Measurements from ENCODE around the gene DCLK1. TPM values are rescaled to one million over a fixed set of nuclear protein-coding genes. Genes with fewer than 3 reads are reported as not detected.

DCLK1 gene
- total RNA-seq, 1 donor from 2014 or later, result 6.4 TPM

DNA sequence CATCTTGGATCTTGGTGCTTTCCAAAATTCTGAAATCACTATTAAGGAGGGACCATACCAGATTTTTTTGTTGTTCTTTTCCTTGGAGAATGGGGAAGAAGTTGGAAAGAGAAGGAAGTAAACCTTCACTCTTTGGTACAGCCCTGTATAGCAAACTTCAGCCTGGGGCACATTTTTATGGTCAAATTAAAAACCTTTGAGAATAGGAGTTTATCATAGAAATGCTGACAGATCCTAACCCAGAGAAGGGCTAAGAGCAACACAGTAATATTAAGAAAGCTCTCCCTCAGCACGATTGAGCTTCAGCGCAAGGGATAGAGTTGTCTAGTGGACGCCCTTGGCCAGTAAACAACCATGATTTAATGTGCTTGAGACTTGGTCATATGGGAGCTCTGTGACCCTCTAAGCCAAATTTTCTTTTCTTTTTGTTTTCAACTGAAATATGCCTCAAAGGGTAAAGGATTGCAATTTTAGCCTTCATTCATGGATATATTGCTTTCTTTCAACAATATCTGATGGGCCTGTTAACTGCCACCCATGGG, 360.4 kb downstream of the DCLK1 start:
- Mint-ChIP-seq H3K4me1 (peaks cover 35% of the 10 kb centered on the region), H3K27me3 (ENCODE audit: insufficient read depth, low read depth) (no peaks in the 10 kb centered on the region), H3K4me3 (no peak overlapping the region), H3K27ac (no peak overlapping the region), H3K9me3 (no peaks in the 10 kb centered on the region), H3K36me3 (no peaks in the 10 kb centered on the region)
- TF ChIP-seq EZH2phosphoT487 (IDR thresholded peaks at IDR 0.05), result no peak
- TF ChIP-seq, protein P1, sequence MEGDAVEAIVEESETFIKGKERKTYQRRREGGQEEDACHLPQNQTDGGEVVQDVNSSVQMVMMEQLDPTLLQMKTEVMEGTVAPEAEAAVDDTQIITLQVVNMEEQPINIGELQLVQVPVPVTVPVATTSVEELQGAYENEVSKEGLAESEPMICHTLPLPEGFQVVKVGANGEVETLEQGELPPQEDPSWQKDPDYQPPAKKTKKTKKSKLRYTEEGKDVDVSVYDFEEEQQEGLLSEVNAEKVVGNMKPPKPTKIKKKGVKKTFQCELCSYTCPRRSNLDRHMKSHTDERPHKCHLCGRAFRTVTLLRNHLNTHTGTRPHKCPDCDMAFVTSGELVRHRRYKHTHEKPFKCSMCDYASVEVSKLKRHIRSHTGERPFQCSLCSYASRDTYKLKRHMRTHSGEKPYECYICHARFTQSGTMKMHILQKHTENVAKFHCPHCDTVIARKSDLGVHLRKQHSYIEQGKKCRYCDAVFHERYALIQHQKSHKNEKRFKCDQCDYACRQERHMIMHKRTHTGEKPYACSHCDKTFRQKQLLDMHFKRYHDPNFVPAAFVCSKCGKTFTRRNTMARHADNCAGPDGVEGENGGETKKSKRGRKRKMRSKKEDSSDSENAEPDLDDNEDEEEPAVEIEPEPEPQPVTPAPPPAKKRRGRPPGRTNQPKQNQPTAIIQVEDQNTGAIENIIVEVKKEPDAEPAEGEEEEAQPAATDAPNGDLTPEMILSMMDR (IDR thresholded peaks at IDR 0.05), result no peak
- TF ChIP-seq EZH2 (IDR thresholded peaks at IDR 0.05), result no peak
- Histone ChIP-seq H3K27me3 (no peaks in the 10 kb centered on the region), H3K79me2 (ENCODE audit: low read depth) (no peaks in the 10 kb centered on the region), H3K9ac (no peak overlapping the region), H4K20me1 (ENCODE audit: low read depth) (no peaks in the 10 kb centered on the region), H3K27ac (no peak overlapping the region), H2AFZ (replicated peaks) (no peak overlapping the region), H3F3A (ENCODE audit: low read depth) (peaks cover 1% of the 10 kb centered on the region), H3K4me3 (no peak overlapping the region), H3K4me1 (no peaks in the 10 kb centered on the region), H3K36me3 (no peaks in the 10 kb centered on the region), H3K9me3 (ENCODE audit: low read depth) (no peaks in the 10 kb centered on the region), H3K4me2 (no peak overlapping the region)
- DNase-seq (ENCODE audit: low spot score), result no peak

- no peak overlapping the region for H3K4me2 ChIP-seq
- no peak overlapping the region for H3K4me3 Mint-ChIP-seq
- no peak overlapping the region for H3K27ac Mint-ChIP-seq
- H2AFZ ChIP-seq (replicated peaks), result no peak overlapping the region
- H3F3A ChIP-seq (ENCODE audit: low read depth), result peaks cover 7% of the 10 kb centered on the region
- H3K9me3 Mint-ChIP-seq, result no peaks in the 10 kb centered on the region
- no peaks in the 10 kb centered on the region for H3K79me2 ChIP-seq (ENCODE audit: low read depth)
- no peaks in the 10 kb centered on the region for H3K27me3 Mint-ChIP-seq (ENCODE audit: insufficient read depth, low read depth)
- H3K36me3 Mint-ChIP-seq, result no peaks in the 10 kb centered on the region
- no peaks in the 10 kb centered on the region for H3K27me3 ChIP-seq
- TF ChIP-seq EZH2phosphoT487 (IDR thresholded peaks at IDR 0.05) (no peak), EZH2 (IDR thresholded peaks at IDR 0.05) (no peak)
- TF ChIP-seq, protein P1 (IDR thresholded peaks at IDR 0.05), result no peak
- H4K20me1 ChIP-seq (ENCODE audit: low read depth), result no peaks in the 10 kb centered on the region
- no peak overlapping the region for H3K27ac ChIP-seq
- H3K4me1 Mint-ChIP-seq, result peaks cover 39% of the 10 kb centered on the region
- no peaks in the 10 kb centered on the region for H3K36me3 ChIP-seq
- peaks cover 7% of the 10 kb centered on the region for H3K4me1 ChIP-seq
- no peak overlapping the region for H3K4me3 ChIP-seq
- no peaks in the 10 kb centered on the region for H3K9me3 ChIP-seq (ENCODE audit: low read depth)
- no peak overlapping the region for H3K9ac ChIP-seq
- no peak for DNase-seq (ENCODE audit: low spot score)
These were observed 361.4 kb downstream of the DCLK1 start for GRCh38 chr13:35769812-35770211.

- Histone ChIP-seq H3K4me3 (no peak overlapping the region), H3F3A (ENCODE audit: low read depth) (peaks cover 7% of the 10 kb centered on the region), H3K27ac (no peak overlapping the region), H3K4me1 (peaks cover 7% of the 10 kb centered on the region), H3K27me3 (no peaks in the 10 kb centered on the region), H3K79me2 (ENCODE audit: low read depth) (no peaks in the 10 kb centered on the region), H3K4me2 (no peak overlapping the region), H4K20me1 (ENCODE audit: low read depth) (no peaks in the 10 kb centered on the region), H3K9ac (no peak overlapping the region), H3K36me3 (no peaks in the 10 kb centered on the region), H3K9me3 (ENCODE audit: low read depth) (no peaks in the 10 kb centered on the region), H2AFZ (replicated peaks) (no peak overlapping the region)
- Mint-ChIP-seq H3K4me3 (no peak overlapping the region), H3K27ac (no peak overlapping the region), H3K27me3 (ENCODE audit: insufficient read depth, low read depth) (no peaks in the 10 kb centered on the region), H3K36me3 (no peaks in the 10 kb centered on the region), H3K9me3 (no peaks in the 10 kb centered on the region), H3K4me1 (peaks cover 42% of the 10 kb centered on the region)
- TF ChIP-seq EZH2 (IDR thresholded peaks at IDR 0.05), result no peak
- TF ChIP-seq, protein P1 (IDR thresholded peaks at IDR 0.05), result no peak
- TF ChIP-seq EZH2phosphoT487 (IDR thresholded peaks at IDR 0.05), result no peak
- DNase-seq (ENCODE audit: low spot score), result no peak
These were observed 362.6 kb downstream of the DCLK1 start for GRCh38 chr13:35768551-35768950.
